Smooth muscle cell (in vitro differentiated cells): ENCODE data around the gene LAMA4. TPM values are rescaled to one million over a fixed set of nuclear protein-coding genes. Genes with fewer than 3 reads are reported as not detected.
"Not testable (repeated sequence)": the region's sequence is repeated elsewhere in the genome, so short reads cannot be mapped to it uniquely, and the experiment has no call there.

Experiments used
- DNase-seq: peaks from one replicate; lab custom pipeline; 2025; ENCODE audit not compliant: unreplicated experiment; lab: John Stamatoyannopoulos, UW
- H2AFZ ChIP-seq: fragments of 200-600 bp; sonication (generic); 2 replicates; pipeline ENCODE4 v1.6.0; 2016; ENCODE audit warnings: antibody characterized with exemption, low read depth, mild to moderate bottlenecking
- H3F3A ChIP-seq: fragments of 200-600 bp; sonication (generic); 2 replicates; pipeline ENCODE4 v1.6.0; 2017; ENCODE audit warnings: antibody characterized with exemption, low read depth
- H3K27ac ChIP-seq: fragments of 200-600 bp; sonication (generic); 2 replicates; pipeline ENCODE4 v1.5.1; 2016; ENCODE audit warnings: low read depth, mild to moderate bottlenecking
- H3K27me3 ChIP-seq: fragments of 200-600 bp; sonication (generic); 2 replicates; pipeline ENCODE4 v1.6.1; 2016; ENCODE audit warnings: low read depth, mild to moderate bottlenecking
- H3K36me3 ChIP-seq: fragments of 200-600 bp; sonication (generic); 2 replicates; pipeline ENCODE4 v1.5.1; 2016; ENCODE audit warnings: low read depth
- H3K4me1 ChIP-seq: fragments of 200-600 bp; sonication (generic); 2 replicates; pipeline ENCODE4 v1.5.1; 2016; ENCODE audit warnings: low read depth
- H3K4me2 ChIP-seq: fragments of 200-600 bp; sonication (generic); 2 replicates; pipeline ENCODE4 v1.6.0; 2016; ENCODE audit warnings: mild to moderate bottlenecking
- H3K4me3 ChIP-seq: fragments of 200-600 bp; sonication (generic); 2 replicates; pipeline ENCODE4 v1.5.1; 2016; ENCODE audit warnings: mild to moderate bottlenecking
- H3K79me2 ChIP-seq: fragments of 200-600 bp; sonication (generic); 2 replicates; pipeline ENCODE4 v1.6.0; 2016; ENCODE audit warnings: low read depth, mild to moderate bottlenecking
- H3K9ac ChIP-seq: fragments of 200-600 bp; sonication (generic); 2 replicates; pipeline ENCODE4 v1.6.0; 2016; ENCODE audit warnings: low read depth
- H3K9me3 ChIP-seq: fragments of 200-600 bp; sonication (generic); replicated peaks from 2 replicates; pipeline ENCODE4 v1.5.1; 2016; ENCODE audit warnings: low read depth
- H4K20me1 ChIP-seq: fragments of 200-600 bp; sonication (generic); 2 replicates; pipeline ENCODE4 v1.6.0; 2016; ENCODE audit warnings: low read depth
- WGBS: methylation state at CpG from one replicate; pipeline ENCODE4 v1.1.7; 2016; ENCODE audit warnings: low lambda C conversion rate; 5-methylcytosine and 5-hydroxymethylcytosine counted together
- polyA plus RNA-seq: library from polyadenylated mRNA; unstranded; fragments of >200 nt; fragmentation: Nextera tagmentation; extraction: Ambion mirVana; gene quantifications from 2 replicates; pipeline ENCODE4 v1.2.1, GENCODE V29; 2016
- total RNA-seq: library from RNA; depleted of rRNA; stranded (reverse); fragments of >200 nt; gene quantifications from 2 replicates; pipeline ENCODE4 v1.2.3, GENCODE V29; 2014
- TF ChIP-seq, protein P1 (sequence below): fragments of 200-600 bp; sonication (generic); IDR thresholded peaks from 2 replicates; pipeline ENCODE4 v1.5.1; 2017; ENCODE audit warnings: borderline replicate concordance, mild to moderate bottlenecking, antibody characterized with exemption; ENCODE audit not compliant: insufficient read depth, poor library complexity, severe bottlenecking

The LAMA4 gene
- total and polyA plus RNA-seq, 2 experiments from 2014 or later: 9.1 to 29.4 TPM

DNA sequence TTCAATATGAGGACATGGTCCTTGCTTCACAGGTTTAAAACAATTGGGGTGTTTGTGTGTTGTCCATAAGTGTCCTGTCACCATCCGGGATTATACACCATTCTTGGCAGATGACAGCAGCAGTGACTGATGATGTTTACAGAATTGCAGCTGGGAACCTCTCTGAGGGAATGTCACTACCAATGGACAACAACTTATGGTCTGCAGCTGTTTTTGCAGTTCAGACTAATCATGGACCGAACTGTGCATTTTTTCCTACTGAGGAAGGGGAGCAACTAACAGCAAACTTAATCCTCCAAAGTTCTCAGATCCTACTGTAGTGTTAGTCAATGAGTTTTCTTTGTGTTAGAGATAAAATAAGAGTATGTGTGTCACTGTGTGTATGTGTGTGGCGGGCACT lies 140.9 kb downstream of the LAMA4 start:
- Histone ChIP-seq H3K4me1 (no peaks in the 10 kb centered on the region), H3K27me3 (no peaks in the 10 kb centered on the region), H2AFZ (no peak overlapping the region), H3K36me3 (no peaks in the 10 kb centered on the region), H3K4me3 (no peak overlapping the region), H3K9ac (no peak overlapping the region), H4K20me1 (no peaks in the 10 kb centered on the region), H3K4me2 (no peak overlapping the region), H3K9me3 (no peaks in the 10 kb centered on the region), H3K79me2 (no peaks in the 10 kb centered on the region), H3K27ac (no peak overlapping the region), H3F3A (no peaks in the 10 kb centered on the region)
- TF ChIP-seq, protein P1, sequence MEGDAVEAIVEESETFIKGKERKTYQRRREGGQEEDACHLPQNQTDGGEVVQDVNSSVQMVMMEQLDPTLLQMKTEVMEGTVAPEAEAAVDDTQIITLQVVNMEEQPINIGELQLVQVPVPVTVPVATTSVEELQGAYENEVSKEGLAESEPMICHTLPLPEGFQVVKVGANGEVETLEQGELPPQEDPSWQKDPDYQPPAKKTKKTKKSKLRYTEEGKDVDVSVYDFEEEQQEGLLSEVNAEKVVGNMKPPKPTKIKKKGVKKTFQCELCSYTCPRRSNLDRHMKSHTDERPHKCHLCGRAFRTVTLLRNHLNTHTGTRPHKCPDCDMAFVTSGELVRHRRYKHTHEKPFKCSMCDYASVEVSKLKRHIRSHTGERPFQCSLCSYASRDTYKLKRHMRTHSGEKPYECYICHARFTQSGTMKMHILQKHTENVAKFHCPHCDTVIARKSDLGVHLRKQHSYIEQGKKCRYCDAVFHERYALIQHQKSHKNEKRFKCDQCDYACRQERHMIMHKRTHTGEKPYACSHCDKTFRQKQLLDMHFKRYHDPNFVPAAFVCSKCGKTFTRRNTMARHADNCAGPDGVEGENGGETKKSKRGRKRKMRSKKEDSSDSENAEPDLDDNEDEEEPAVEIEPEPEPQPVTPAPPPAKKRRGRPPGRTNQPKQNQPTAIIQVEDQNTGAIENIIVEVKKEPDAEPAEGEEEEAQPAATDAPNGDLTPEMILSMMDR: no peak
- DNase-seq: no peak
- 66% methylated on average over 3 of the region's 3 CpGs for WGBS

- H3K9ac ChIP-seq: no peak overlapping the region
- H3K27ac ChIP-seq: no peak overlapping the region
- H4K20me1 ChIP-seq: no peaks in the 10 kb centered on the region
- no peak overlapping the region for H3K4me2 ChIP-seq
- no peak overlapping the region for H2AFZ ChIP-seq
- H3K36me3 ChIP-seq: no peaks in the 10 kb centered on the region
- H3K9me3 ChIP-seq: no peaks in the 10 kb centered on the region
- H3K4me1 ChIP-seq: no peaks in the 10 kb centered on the region
- H3F3A ChIP-seq: no peaks in the 10 kb centered on the region
- no peak overlapping the region for H3K4me3 ChIP-seq
- DNase-seq: no peak
- no peaks in the 10 kb centered on the region for H3K27me3 ChIP-seq
- WGBS: 81% methylated on average over 9 of the region's 9 CpGs
- TF ChIP-seq, protein P1: no peak
- no peaks in the 10 kb centered on the region for H3K79me2 ChIP-seq
Measured at GRCh38 chr6:112109262-112109661, 145.1 kb downstream of the LAMA4 start.

- H3K79me2 ChIP-seq: no peaks in the 10 kb centered on the region
- TF ChIP-seq, protein P1: no peak
- DNase-seq: no peak
- no peaks in the 10 kb centered on the region for H3K36me3 ChIP-seq
- H3K9me3 ChIP-seq: no peaks in the 10 kb centered on the region
- no peaks in the 10 kb centered on the region for H4K20me1 ChIP-seq
- no peak overlapping the region for H3K4me3 ChIP-seq
- no peak overlapping the region for H3K4me2 ChIP-seq
- H3K27ac ChIP-seq: no peak overlapping the region
- H3K27me3 ChIP-seq: no peaks in the 10 kb centered on the region
- WGBS: 84% methylated on average over 2 of the region's 2 CpGs
- H3K4me1 ChIP-seq: no peaks in the 10 kb centered on the region
- no peak overlapping the region for H3K9ac ChIP-seq
- H3F3A ChIP-seq: no peaks in the 10 kb centered on the region
- H2AFZ ChIP-seq: no peak overlapping the region
Measured at GRCh38 chr6:112106562-112106961, 147.8 kb downstream of the LAMA4 start.

GRCh38 chr6:112106026-112106425 lies 148.3 kb downstream of the LAMA4 start:
- H3K9ac ChIP-seq, H3K9me3 ChIP-seq, H3K36me3 ChIP-seq, H3K4me3 ChIP-seq, H3K27me3 ChIP-seq, H3K79me2 ChIP-seq, H4K20me1 ChIP-seq, DNase-seq, H3K27ac ChIP-seq, H3K4me1 ChIP-seq, H2AFZ ChIP-seq, H3F3A ChIP-seq, H3K4me2 ChIP-seq: not testable (repeated sequence)
- WGBS: 96% methylated on average over 2 of the region's 2 CpGs
